ENCODE data around the gene RASIP1.

RASIP1 gene

DNA sequence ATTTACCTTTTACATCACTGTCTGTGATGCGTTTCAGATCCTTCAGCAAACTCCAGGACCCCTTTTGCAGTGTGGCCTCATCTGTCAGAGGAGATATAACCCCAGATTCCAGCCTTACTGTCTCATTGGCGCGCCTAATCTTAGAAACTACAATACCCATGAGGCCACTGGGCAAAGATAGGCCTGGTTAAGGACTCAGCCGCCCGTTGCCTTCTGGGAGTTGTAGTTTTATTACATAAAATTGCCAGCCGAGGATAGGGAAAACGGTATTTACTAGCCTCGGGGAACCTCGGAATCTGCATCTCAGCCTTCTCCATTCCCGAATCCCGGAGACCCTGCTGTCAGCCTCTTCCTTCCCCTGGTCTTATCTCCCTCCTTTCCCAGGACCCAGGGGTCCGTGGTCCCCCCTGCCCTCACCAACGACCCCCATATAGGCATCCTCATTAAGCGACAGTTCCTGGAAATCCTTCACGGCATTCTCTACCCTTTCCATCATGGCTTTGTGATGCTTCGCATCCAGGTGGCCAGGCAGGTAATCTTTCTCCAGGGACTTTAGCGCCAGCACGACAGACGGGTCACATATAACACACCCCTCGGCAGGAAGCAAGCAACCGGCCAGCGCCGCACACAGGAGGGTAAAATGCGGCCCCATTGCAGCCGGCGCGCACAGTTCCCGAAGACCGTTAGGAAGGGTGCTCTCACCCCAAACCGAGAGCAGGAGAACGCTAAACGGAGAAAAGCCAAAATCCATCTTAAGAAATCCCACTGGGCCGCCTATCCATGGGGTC, 5.0 kb upstream of the RASIP1 start (continued):
- TF ChIP-seq, protein P1, sequence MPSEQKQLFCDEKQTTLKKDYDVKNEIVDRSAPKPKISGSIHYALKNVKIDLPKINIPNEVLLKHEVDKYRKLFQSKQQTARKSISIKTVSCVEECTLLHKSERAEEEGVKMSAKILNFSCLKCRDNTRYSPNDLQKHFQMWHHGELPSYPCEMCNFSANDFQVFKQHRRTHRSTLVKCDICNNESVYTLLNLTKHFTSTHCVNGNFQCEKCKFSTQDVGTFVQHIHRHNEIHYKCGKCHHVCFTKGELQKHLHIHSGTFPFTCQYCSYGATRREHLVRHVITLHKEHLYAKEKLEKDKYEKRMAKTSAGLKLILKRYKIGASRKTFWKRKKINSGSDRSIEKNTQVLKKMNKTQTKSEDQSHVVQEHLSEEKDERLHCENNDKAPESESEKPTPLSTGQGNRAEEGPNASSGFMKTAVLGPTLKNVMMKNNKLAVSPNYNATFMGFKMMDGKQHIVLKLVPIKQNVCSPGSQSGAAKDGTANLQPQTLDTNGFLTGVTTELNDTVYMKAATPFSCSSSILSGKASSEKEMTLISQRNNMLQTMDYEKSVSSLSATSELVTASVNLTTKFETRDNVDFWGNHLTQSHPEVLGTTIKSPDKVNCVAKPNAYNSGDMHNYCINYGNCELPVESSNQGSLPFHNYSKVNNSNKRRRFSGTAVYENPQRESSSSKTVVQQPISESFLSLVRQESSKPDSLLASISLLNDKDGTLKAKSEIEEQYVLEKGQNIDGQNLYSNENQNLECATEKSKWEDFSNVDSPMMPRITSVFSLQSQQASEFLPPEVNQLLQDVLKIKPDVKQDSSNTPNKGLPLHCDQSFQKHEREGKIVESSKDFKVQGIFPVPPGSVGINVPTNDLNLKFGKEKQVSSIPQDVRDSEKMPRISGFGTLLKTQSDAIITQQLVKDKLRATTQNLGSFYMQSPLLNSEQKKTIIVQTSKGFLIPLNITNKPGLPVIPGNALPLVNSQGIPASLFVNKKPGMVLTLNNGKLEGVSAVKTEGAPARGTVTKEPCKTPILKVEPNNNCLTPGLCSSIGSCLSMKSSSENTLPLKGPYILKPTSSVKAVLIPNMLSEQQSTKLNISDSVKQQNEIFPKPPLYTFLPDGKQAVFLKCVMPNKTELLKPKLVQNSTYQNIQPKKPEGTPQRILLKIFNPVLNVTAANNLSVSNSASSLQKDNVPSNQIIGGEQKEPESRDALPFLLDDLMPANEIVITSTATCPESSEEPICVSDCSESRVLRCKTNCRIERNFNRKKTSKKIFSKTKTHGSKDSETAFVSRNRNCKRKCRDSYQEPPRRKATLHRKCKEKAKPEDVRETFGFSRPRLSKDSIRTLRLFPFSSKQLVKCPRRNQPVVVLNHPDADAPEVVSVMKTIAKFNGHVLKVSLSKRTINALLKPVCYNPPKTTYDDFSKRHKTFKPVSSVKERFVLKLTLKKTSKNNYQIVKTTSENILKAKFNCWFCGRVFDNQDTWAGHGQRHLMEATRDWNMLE (tag by site-specific recombination; conservative IDR thresholded peaks at IDR 0.05; ENCODE audit: low read depth) = no peak
- TF ChIP-seq, protein P2, sequence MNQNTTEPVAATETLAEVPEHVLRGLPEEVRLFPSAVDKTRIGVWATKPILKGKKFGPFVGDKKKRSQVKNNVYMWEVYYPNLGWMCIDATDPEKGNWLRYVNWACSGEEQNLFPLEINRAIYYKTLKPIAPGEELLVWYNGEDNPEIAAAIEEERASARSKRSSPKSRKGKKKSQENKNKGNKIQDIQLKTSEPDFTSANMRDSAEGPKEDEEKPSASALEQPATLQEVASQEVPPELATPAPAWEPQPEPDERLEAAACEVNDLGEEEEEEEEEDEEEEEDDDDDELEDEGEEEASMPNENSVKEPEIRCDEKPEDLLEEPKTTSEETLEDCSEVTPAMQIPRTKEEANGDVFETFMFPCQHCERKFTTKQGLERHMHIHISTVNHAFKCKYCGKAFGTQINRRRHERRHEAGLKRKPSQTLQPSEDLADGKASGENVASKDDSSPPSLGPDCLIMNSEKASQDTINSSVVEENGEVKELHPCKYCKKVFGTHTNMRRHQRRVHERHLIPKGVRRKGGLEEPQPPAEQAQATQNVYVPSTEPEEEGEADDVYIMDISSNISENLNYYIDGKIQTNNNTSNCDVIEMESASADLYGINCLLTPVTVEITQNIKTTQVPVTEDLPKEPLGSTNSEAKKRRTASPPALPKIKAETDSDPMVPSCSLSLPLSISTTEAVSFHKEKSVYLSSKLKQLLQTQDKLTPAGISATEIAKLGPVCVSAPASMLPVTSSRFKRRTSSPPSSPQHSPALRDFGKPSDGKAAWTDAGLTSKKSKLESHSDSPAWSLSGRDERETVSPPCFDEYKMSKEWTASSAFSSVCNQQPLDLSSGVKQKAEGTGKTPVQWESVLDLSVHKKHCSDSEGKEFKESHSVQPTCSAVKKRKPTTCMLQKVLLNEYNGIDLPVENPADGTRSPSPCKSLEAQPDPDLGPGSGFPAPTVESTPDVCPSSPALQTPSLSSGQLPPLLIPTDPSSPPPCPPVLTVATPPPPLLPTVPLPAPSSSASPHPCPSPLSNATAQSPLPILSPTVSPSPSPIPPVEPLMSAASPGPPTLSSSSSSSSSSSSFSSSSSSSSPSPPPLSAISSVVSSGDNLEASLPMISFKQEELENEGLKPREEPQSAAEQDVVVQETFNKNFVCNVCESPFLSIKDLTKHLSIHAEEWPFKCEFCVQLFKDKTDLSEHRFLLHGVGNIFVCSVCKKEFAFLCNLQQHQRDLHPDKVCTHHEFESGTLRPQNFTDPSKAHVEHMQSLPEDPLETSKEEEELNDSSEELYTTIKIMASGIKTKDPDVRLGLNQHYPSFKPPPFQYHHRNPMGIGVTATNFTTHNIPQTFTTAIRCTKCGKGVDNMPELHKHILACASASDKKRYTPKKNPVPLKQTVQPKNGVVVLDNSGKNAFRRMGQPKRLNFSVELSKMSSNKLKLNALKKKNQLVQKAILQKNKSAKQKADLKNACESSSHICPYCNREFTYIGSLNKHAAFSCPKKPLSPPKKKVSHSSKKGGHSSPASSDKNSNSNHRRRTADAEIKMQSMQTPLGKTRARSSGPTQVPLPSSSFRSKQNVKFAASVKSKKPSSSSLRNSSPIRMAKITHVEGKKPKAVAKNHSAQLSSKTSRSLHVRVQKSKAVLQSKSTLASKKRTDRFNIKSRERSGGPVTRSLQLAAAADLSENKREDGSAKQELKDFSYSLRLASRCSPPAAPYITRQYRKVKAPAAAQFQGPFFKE (tag by site-specific recombination; IDR thresholded peaks at IDR 0.05; ENCODE audit: borderline replicate concordance) = no peak
- TF ChIP-seq ZNF404 (tag by site-specific recombination; IDR thresholded peaks at IDR 0.05) (no peak), MEIS1 (CRISPR knock-in tag; IDR thresholded peaks at IDR 0.05; ENCODE audit: borderline replicate concordance) (no peak), ZBTB17 (tag by site-specific recombination; IDR thresholded peaks at IDR 0.05) (peak; percentile 81), ZNF561 (tag by site-specific recombination; IDR thresholded peaks at IDR 0.05; ENCODE audit: borderline replicate concordance) (no peak)
- TF ChIP-seq, protein P3, sequence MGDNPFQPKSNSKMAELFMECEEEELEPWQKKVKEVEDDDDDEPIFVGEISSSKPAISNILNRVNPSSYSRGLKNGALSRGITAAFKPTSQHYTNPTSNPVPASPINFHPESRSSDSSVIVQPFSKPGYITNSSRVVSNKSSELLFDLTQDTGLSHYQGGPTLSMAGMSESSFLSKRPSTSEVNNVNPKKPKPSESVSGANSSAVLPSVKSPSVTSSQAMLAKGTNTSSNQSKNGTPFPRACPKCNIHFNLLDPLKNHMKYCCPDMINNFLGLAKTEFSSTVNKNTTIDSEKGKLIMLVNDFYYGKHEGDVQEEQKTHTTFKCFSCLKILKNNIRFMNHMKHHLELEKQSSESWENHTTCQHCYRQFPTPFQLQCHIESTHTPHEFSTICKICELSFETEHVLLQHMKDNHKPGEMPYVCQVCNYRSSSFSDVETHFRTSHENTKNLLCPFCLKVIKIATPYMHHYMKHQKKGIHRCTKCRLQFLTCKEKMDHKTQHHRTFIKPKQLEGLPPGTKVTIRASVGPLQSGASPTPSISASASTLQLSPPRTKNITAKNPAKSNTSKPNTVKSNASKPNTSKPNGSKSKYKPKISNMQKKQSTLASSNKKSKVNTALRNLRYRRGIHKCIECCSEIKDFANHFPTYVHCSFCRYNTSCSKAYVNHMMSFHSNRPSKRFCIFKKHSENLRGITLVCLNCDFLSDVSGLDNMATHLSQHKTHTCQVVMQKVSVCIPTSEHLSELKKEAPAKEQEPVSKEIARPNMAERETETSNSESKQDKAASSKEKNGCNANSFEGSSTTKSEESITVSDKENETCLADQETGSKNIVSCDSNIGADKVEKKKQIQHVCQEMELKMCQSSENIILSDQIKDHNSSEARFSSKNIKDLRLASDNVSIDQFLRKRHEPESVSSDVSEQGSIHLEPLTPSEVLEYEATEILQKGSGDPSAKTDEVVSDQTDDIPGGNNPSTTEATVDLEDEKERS (tag by site-specific recombination; IDR thresholded peaks at IDR 0.05) = no peak
- TF ChIP-seq, protein P4, sequence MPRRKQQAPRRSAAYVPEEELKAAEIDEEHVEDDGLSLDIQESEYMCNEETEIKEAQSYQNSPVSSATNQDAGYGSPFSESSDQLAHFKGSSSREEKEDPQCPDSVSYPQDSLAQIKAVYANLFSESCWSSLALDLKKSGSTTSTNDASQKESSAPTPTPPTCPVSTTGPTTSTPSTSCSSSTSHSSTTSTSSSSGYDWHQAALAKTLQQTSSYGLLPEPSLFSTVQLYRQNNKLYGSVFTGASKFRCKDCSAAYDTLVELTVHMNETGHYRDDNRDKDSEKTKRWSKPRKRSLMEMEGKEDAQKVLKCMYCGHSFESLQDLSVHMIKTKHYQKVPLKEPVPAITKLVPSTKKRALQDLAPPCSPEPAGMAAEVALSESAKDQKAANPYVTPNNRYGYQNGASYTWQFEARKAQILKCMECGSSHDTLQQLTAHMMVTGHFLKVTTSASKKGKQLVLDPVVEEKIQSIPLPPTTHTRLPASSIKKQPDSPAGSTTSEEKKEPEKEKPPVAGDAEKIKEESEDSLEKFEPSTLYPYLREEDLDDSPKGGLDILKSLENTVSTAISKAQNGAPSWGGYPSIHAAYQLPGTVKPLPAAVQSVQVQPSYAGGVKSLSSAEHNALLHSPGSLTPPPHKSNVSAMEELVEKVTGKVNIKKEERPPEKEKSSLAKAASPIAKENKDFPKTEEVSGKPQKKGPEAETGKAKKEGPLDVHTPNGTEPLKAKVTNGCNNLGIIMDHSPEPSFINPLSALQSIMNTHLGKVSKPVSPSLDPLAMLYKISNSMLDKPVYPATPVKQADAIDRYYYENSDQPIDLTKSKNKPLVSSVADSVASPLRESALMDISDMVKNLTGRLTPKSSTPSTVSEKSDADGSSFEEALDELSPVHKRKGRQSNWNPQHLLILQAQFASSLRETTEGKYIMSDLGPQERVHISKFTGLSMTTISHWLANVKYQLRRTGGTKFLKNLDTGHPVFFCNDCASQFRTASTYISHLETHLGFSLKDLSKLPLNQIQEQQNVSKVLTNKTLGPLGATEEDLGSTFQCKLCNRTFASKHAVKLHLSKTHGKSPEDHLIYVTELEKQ (tag by site-specific recombination; IDR thresholded peaks at IDR 0.05; ENCODE audit: borderline replicate concordance) = no peak
- TF ChIP-seq, protein P5, sequence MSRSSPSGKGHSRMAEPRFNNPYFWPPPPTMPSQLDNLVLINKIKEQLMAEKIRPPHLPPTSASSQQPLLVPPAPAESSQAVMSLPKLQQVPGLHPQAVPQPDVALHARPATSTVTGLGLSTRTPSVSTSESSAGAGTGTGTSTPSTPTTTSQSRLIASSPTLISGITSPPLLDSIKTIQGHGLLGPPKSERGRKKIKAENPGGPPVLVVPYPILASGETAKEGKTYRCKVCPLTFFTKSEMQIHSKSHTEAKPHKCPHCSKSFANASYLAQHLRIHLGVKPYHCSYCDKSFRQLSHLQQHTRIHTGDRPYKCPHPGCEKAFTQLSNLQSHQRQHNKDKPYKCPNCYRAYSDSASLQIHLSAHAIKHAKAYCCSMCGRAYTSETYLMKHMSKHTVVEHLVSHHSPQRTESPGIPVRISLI (tag by site-specific recombination; IDR thresholded peaks at IDR 0.05) = no peak
